HG02610 (cell line): ENCODE measurements around the gene VARS1.
"Not testable (repeated sequence)": the region's sequence is repeated elsewhere in the genome, so short reads cannot be mapped to it uniquely, and the experiment has no call there.

Source experiments
- ATAC-seq: cut with Tn5 transposase; IDR thresholded peaks from one replicate; pipeline ENCODE4 v1.9.1; 2021; ENCODE audit warnings: mild to moderate bottlenecking, moderate library complexity; ENCODE audit not compliant: unreplicated experiment

Gene VARS1

DNA sequence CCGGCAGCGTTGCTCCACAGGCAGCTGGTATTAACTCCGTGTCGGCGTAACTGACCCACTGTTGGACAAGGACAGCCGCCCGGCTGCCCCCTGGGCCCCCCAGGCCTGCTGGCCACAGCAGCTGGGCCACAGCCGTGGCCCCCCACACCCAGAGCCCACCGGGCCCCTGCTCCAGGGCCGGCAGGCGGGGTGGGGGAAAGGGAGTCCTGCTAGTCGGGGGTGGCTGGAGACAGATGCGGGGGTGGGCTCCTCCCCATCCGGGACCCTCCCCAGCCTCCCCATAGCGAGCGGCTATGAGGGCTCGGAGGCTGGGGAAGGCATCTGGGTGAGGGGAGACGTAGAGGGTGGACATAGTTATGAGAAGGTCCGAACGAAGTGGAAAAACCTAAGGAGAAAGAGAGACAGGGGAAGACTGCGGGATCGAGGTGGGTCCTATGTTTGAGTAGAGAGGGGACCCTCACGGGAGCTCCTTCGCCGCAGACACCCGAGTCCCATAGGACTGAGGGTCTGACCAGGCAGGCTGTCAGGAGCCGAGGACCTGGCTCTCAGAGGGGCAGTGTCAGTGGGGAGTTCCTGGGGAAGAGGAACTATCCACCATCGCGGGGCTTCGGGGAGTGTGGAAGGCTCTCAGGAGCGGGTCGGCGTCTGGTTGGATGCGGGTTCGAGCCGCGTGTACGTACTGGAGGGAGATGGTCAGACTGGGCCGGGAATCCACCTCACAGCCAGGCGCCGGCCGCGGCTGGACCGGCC lies 511 bp downstream of the VARS1 start:
- peak; percentile 6 for ATAC-seq

DNA sequence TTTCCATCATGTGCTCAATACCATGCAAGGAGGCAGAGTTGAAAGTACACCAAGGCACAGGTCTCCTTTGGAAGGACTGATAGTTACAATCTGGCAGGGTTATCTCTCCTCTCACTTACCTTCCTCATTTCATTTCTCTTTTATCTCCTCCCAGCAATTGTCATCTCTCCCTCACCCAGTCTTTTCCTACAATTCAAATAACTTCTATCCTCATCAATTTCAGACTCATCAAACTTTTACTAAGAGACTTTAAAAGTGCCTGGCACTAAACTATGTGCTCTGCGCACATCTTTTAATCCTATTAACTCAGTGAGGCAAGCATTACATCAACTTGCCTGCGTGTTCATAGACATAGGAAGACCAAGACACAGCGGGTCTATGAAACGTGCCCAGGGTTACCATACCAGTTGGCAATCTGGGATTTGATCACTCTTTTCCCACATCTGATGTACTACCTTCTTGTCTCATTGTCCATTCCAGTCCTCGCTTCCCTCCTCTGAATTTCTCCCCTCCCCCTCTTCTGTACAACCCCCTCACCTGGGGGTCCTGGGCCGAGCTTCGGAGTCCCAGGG lies 1.2 kb downstream of the VARS1 start:
- no peak for ATAC-seq

DNA sequence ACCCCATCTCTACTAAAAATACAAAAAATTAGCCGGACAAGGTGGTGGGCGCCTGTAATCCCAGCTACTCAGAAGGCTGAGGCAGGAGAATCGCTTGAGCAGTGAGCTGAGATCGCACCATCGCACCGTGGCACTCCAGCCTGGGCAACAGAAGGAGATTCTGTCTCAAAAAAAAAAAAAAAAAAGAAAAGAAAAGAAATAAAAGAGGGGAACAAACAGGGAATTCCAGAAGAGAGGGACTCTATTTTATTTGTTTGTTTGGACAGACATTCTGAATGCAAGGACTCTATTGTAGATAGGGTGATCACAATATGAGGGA lies 1.7 kb downstream of the VARS1 start:
- not testable (repeated sequence) for ATAC-seq

DNA sequence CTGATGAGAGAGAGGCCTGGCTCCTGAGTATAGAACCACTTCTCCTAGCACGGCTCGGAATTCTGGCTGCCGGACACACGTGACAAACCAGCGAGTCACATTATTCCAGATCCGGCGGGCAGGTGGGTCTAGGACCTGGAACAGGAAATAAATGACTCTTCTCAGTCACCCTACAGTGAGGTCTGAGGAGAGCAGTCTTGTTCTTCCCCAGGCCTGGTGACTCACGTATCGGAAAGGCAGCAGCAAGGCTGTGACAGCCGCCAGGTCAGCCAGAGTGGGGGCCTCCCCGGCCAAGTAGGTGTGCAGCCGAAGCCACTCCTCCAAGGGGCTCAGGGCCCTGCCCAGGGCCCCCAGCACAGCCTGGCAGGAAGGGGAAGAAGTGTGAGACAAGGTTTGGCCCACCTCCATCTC lies 2.8 kb downstream of the VARS1 start:
- no peak for ATAC-seq

DNA sequence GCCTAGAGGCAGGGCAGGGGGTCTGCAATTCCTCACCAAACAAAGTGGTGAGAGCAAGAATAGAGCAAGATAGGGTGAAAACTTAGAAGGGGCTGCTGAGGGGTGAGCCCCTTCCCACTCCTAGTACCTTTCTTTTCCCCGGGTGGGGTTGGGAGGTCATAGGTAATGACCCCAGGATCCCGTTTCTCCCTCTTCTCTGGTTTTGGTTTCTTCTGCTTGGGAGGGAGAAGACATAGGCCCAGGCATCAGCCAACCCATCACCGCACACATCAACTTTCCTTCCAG lies 3.5 kb downstream of the VARS1 start:
- ATAC-seq: no peak

DNA sequence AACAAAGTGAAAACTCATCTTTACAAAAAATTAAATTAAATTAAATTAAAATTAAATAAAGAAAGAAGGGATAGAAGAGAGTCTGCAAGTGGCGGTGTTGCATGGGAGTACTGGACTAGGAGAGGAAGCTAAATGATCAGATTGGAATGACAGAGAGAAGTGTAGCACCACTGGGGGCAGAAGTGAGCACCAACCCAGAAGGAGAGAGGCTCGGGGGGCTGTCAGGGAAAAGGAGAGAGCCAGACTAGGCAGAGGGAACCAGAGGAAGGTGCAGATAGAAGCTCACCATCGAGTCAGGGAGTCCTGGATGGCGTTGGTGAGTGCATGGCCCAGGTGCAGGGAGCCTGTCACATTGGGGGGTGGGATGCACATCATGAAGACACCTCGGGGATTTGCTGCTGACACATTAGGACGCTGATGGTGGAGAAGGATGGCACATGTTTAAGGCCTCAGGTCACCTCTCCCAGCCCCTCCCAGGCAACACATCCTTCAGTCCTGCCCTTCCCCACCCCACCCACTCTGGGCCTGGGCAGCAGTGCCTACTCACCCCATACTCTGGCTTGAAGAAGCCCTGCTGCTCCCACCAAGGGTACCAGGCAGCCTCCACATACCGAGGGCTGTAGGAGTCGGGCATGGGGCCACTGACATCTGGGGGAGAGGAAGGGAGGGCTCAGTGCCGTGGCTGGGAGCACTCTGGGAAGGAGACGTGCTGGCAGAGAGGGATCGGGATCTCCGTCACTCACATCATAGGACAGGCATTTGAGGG lies 4.0 kb downstream of the VARS1 start:
- no peak for ATAC-seq

DNA sequence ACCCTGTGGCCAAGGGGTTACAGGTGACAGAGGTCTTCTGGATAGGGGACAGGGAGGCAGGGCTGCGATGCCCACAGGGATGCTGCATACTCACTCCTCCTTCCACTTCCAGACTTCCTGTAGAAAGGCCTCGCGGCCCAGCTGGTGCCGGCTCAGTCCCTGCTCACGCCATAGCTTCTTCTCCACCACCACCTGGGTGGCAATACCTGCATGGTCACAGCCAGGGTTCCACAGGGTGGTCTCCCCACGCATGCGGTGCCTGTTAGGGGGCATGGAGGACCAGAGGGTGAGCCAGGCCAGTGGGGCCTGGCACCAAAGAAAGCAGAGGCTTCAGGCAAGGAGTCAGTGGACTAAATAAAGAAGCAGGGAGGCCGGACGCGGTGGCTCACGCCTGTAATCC lies 10.1 kb downstream of the VARS1 start:
- ATAC-seq: no peak

DNA sequence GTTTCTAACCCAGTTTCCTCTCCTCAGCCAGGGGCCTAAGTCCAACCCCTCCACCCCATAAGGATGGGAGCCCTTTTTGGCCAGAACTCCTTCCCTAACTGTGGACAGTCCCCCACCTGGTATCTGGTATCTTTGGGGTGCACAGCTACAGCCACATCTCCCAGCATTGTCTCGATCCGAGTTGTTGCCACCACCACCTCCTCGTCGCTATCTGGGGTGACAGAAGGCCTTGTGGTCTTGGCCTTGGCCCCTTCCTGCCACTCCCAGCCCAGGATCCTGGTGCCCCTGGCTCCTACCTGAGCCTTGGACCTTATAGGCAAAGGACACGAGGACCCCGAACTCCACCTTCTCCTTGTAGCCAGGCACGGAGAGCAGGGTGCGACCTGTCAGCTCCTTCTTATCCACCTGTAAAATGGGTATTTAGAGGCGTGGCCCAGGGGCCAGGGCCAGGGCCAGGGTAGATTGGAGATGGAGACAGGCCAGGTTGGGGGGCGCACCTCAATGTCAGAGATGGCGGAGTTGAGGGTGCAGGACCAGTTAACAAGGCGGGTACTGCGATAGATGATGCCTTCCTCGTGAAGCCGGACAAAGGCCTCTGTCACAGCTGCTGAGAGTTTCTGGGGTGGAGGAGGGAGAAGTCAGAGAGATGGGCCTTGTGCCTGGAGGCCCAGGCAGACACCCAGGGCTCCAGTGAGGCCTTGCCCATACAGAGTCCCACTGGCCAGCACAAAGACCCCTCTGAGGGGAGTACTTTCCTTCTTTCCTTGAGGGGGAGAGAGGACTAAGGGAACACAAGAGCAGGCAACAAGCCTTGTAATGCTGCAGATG lies 11.2 kb downstream of the VARS1 start:
- no peak for ATAC-seq

DNA sequence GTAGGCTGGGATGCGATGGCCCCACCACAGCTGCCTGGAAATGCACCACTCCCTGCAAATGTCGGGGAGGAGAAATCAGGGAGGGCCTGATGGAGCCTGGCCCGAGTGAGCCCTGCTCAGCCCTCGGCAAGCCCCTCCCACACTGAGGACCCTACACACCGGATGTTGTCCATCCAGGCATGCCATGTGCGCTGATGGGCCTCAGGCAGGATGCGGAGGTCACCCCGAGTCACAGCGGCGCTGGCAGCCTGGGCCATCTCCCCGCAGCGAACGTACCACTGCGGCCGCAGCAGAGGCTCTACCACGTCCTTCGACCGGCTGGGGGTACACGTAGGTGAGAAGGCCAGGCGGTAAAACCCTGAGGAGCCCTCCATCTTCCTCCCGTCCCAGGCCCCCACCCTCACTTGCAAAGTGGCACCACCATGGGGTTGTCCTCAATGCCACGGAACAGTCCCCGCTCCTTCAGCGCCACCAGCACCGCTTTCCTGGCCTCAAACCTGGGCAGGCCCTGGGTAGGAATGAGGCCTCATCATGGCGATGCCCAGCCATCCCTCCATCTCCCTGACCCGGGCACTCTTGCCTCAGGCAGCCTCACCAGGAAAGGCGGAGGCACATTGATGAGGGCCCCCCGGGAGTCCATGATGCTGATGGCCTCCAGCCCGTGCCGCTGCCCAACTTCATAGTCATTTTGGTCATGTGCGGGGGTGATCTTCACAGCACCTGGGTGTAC lies 13.3 kb downstream of the VARS1 start:
- no peak for ATAC-seq

DNA sequence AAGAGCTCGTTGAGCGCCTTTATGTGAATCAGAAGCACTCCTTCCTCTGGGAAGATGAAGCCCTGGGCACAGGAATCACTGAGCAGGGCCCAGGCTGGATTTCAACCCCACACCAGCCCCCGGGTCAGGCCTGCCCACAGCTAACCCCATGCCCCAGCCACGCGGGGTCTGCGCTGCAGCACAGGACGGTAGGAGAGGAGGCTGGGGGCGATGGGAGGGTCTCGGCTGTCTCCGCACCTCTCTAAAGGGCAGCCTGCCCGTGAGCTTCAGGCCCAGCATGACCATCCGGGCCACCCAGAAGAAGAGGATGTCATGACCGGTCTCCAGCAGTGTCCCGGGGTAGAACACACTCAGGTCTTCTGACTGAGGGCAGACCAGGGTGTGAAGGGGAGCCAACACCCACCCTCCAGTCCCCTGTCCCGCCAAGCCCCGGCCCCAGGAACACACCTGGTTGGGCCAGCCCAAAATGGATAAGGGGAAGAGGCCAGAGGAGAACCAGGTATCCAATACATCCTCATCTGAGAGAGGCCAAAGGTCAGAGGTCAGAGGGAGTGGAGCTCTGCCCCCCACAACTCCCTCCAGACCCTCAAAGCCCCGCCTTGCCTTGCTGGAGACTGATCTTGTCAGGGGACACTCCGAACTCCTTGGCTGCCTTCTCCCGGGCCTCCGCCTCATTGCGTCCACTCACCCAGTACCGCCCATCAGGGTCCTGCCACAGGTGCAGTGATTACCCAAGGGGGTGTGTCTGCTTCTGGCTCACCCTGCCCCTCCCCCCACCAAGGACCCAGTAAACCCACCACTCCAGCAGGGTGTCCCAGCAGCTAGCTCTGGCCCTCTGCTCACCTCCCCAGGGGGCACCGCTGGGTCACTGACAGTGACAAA lies 14.1 kb downstream of the VARS1 start:
- no peak for ATAC-seq

DNA sequence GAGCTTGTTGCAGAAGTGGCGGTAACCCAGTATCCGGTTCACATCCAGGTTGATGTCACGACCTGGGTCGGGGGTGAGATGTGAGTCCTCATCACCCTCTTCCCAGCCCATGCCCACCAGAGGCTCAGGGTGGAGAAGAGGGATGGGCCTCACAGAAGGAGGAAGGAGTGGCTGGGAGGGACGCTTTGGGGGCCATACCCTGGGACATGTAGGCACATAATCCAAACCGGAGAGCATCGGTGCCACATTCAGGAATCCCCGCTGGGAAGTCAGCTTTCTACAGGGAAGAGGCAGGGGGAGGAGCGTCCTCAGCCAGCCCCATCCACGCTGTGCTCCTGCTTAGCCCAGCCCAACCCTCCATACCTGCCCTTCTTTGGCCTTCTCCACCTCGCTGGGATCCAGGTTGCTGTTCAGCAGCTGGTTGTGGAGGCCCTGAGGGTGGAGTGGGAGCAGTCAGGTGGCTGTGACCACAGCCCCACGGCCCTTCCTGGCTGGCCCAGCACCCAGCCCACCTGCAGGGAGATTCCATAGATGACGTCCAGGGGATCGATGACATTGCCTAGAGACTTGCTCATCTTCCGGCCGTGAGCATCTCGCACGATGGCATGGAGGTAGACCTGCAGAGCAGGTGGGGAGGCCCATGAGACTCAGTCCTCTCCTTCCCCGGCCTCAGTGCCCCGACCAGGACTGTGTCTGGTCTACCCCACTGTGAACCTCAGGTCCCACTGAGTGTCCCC lies 14.9 kb downstream of the VARS1 start:
- ATAC-seq: no peak

DNA sequence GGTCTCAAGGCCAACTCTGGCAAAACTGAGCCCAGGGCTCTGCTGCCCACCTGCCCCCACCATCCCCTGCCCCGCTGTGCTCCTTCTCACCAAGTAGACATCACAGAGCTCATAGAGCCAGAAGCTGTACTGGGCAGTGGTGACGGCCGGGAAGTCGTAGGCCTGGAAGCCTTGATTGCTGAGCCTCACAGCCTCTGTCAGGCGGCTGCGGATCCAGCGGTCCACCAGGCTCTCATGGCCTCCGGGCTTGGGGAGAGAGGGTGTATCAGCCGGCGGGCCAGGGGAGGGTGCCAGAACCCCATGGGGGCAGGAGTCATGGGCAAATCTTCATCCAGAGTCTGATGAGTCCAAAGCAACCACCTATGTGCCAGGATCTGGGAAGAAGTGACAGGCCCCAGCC lies 15.6 kb downstream of the VARS1 start:
- ATAC-seq: no peak

DNA sequence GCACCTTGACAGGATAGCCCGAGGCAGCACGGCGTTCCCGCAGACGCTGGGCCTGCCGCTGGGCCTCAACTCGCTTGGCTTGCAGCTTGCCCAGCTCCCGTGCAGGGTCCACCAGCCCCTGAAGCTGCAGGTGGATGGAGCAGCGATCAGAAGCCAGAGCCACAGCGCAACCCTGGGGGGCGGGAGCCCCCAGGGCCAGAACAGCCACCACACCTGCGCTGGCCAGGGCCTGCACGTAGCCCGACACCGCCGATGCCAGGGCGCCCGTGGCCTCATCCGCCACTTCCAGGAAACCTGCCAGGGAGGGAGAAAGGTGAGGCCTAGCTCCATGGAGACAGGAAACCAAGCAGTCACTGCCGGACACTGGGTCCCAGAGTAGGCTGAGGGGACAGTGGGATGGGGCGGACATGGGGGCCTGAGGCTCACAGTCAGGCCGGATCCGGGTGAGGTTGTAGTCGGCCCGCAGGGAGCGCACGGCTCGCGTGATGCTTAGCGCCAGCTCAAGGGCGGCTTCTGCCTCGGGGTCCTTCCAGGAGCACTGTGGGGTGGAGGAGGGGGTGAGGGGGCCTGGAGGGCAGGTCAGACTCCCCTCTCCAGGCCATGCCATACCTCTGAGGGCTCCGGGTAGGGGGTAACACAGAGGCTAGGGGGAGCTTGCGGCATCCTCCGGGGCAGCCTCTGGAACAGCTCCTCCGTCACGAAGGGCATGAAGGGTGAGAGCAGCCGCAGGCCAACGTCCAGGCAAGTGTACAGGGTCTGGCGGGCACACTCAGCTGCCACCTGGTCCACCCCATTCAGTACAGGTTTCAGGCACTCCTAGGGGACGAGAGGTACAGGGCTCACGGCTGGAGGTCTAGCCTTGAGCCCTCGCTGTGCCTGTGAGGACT lies 16.3 kb downstream of the VARS1 start:
- ATAC-seq: no peak

DNA sequence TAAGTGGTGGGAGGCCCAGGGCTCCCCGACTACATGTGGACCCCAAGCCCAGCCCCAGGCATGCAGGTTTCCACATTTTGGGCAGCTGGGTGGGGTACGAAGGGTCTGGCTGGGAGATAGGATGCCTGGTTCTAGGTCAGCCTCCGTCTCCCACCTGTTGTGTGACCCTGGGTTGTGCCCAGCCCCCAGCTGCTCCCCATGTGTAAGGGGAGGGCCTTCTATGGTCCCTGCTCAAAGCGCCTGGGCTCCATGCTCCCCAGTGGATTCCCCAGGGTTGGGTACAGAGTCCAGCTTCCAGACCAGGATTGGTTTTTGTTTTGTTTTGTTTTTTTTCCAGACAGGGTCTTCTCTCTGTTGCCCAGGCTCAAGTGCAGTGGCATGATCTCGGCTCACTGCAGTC lies 17.4 kb downstream of the VARS1 start:
- ATAC-seq: no peak

DNA sequence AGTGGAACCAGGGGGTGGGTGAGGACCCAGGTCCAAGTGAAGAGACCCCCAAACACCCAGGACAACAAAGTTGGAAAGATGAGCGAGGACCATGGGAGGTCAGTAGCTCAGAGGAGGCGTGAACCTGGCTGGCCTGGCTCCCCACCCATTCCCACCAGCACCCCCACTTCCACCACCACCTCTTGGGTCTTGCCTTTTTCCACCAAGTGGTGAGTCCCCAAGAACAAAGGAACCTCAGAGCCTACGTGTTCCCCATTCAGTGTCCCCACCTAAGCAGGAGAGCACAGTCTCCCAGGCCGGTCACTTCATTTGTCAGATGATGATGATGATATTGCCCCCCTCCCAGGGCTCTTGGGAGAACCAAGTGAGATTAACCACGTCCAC lies 17.9 kb downstream of the VARS1 start:
- no peak for ATAC-seq

DNA sequence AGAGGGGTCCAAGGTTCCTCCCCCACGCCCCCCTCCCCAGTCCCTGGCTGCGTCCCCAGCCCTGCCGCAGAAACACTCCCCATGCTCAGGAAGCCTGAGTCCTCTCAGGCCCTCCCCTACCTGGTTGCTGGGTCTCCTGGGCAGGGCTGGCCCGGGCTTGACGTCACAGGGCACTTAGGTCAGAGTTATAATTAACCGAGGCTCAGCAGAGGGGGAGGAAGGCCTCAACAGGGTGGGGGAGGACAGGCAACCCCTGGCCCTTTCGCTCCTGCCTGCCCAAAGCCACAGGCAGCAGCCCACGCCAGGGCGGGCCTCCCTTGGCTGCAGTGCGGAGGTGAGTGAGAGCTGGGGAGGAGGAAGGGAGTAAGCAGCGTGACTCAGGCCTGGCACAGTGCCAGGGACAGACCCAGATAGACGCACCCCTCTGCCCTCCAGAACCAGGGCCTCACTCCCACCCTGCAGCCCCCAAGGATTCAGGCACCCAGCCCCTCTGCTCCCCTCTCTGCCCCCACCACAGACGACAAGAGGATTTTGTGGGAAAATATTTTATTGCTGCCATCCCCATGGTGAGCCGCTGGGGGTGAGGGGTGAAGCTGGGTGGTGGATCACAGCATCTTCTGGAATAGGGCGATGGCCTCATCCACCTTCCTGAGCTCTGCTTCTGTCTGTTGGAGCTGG lies 18.4 kb downstream of the VARS1 start, which contains the start of gene VWA7:
Gene VWA7 (minus strand): TSS at position 340 of the 678 bp plus-strand sequence. CDS start 549 bp downstream, outside the sequence.
- peak; percentile 63 for ATAC-seq

DNA sequence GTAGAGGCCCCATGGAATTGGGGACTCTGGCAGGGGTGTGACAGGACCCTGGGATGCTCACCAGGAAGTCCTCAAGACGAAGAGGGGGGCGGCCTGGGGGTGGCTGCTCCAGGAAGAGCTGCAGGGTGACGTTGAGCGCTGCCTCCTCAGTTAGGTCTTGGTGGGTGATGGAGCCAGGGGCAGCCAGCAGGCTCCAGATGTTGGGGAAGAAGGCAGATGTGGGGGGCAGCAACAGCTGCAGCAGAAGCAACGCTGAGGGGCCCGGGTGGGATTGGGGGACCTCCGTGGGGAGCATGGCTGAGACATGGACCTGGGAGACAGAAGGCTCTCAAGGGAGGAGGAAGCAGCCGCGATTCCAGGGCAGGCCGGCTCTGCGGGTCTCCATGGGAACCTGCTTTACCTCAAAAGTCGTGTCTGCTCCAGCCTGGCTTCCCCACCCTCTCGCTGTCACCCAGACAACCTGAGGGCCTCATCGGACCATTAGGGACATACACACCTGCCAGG lies 19.0 kb downstream of the VARS1 start:
- no peak for ATAC-seq
